GM12891 (cell line): ENCODE data around the gene DOCK8.

Experiments used
- PAX5 ChIP-seq: IDR thresholded peaks from 2 replicates; pipeline ENCODE4 v1.6.1; 2011; ENCODE audit warnings: low read length, moderate library complexity, mild to moderate bottlenecking; ENCODE audit not compliant: insufficient read depth, severe bottlenecking
- POLR2A ChIP-seq: IDR thresholded peaks from 2 replicates; pipeline ENCODE4 v1.6.1; 2011; ENCODE audit warnings: low read depth, low read length, control low read depth
- POLR2AphosphoS5 ChIP-seq: IDR thresholded peaks from 2 replicates; pipeline ENCODE4 v1.6.1; 2011; ENCODE audit warnings: low read depth, low read length, control low read depth
- POU2F2 ChIP-seq: IDR thresholded peaks from 2 replicates; pipeline ENCODE4 v1.6.1; 2011; ENCODE audit warnings: low read depth, mild to moderate bottlenecking, control low read depth, low read length, moderate library complexity
- SPI1 ChIP-seq: IDR thresholded peaks from 2 replicates; pipeline ENCODE4 v1.6.1; 2011; ENCODE audit warnings: low read depth, low read length, control low read depth
- TAF1 ChIP-seq: IDR thresholded peaks from 2 replicates; pipeline ENCODE4 v1.6.1; 2011; ENCODE audit warnings: low read depth, low read length, control low read depth

DNA sequence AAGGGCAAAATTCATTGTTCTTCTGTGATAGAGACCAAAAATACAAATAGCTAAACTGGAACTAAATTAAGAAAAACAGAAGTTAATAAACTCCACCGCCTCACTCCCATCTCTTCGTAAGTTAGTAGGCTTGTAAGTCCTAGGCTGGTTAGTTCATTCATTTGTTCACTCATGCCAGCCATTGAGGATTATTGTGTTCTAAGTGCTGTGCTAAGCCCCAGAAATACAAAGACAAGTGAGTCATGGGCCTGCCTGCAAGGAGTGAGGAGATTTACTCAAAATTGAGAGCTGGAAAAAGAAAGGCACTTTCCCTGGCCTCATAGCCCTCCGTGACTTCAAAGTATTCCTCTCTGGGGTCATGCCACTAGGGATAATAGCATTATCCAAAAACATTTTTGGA, 8.5 kb downstream of the DOCK8 start:
- TF ChIP-seq POLR2AphosphoS5 (no peak), POLR2A (no peak), SPI1 (no peak), TAF1 (no peak), POU2F2 (no peak), PAX5 (no peak)
